ENCODE results near the gene F12. TPM values are rescaled to one million over a fixed set of nuclear protein-coding genes. Genes with fewer than 3 reads are reported as not detected.

F12 gene
- total RNA-seq, 4 donors from 2014 or later = 2.6 to 20.1 (median 5.6) TPM

DNA sequence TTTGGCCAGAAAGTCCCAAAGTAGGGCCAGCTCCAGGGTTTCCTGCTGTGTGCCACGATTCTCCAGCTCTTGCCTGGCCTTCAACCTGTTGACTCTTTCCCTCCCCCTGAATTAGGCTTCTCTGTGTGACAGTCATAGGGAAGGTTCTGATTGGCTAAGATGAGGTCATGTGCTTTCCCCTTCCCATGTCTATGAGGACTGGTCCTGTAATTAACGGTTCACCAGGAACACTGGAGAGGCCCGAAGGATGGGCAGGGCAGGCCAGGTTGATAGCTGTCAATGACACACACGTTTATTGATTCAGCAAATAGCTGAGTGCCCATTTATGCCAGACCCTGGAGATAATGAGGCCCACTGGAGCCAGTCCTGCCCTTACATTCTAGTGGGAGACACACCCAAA, 28.3 kb upstream of the F12 start:
- WGBS, 2 donors (ENCODE audit: low coverage in 1 of 2) = 58% methylated on average over 4 of the region's 4 CpGs; no CpG with 5 or more reads in 1 of the 2 donors
- in situ Hi-C loops (cut with MboI; ENCODE audit: low pct_ligation_motif_present in 1 of 4, low pct_unique_long_range_greater_than_20kb in 1 of 4, low sequenced_read_pairs in 3 of 4) = no loop called here
- Histone ChIP-seq H3K36me3 (peaks cover 0 to 49% (median 27%) of the 10 kb centered on the region in 4 donors), H3K4me3 (no peak overlapping the region), H3K4me1 (peaks cover 0 to 5% (median 2%) of the 10 kb centered on the region in 4 donors), H3K27ac (no peak overlapping the region), H3K27me3 (no peaks in the 10 kb centered on the region), H3K9me3 (no peaks in the 10 kb centered on the region)
- no peak for DNase-seq
- TF ChIP-seq POLR2A (IDR thresholded peaks at IDR 0.05) = no peak
- TF ChIP-seq, protein P1, sequence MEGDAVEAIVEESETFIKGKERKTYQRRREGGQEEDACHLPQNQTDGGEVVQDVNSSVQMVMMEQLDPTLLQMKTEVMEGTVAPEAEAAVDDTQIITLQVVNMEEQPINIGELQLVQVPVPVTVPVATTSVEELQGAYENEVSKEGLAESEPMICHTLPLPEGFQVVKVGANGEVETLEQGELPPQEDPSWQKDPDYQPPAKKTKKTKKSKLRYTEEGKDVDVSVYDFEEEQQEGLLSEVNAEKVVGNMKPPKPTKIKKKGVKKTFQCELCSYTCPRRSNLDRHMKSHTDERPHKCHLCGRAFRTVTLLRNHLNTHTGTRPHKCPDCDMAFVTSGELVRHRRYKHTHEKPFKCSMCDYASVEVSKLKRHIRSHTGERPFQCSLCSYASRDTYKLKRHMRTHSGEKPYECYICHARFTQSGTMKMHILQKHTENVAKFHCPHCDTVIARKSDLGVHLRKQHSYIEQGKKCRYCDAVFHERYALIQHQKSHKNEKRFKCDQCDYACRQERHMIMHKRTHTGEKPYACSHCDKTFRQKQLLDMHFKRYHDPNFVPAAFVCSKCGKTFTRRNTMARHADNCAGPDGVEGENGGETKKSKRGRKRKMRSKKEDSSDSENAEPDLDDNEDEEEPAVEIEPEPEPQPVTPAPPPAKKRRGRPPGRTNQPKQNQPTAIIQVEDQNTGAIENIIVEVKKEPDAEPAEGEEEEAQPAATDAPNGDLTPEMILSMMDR (IDR thresholded peaks at IDR 0.05) = no peak
- no peak for TF ChIP-seq POLR2AphosphoS5 (IDR thresholded peaks at IDR 0.05)
- no peak for TF ChIP-seq EP300 (IDR thresholded peaks at IDR 0.05; ENCODE audit: low read depth)
- intact Hi-C loops (cut with DNase I; ENCODE audit: low total_unique reads) = no loop called here

DNA sequence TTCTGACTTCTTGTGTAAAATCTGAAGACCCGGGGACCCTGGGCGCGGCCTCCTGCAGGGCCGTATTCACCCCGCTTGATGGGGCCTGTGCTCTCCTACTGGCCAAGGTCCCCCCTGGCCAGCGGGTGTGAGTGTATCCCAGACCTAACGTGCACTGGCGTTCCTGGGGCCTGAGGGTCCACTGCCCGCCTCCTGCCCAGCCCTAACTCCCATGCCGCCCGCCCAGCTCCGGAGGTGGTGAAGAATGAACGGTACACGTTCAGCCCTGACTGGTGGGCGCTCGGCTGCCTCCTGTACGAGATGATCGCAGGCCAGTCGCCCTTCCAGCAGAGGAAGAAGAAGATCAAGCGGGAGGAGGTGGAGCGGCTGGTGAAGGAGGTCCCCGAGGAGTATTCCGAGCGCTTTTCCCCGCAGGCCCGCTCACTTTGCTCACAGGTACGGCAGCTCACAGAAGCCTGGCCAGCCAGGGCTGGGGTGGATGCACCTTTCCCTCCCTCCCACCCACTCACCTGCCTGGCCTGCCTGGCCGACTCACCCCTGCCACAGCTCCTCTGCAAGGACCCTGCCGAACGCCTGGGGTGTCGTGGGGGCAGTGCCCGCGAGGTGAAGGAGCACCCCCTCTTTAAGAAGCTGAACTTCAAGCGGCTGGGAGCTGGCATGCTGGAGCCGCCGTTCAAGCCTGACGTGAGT, 26.6 kb upstream of the F12 start:
- Histone ChIP-seq H3K27me3 (no peaks in the 10 kb centered on the region), H3K4me1 (peaks cover 6 to 8% (median 7%) of the 10 kb centered on the region in 4 donors), H3K9me3 (no peaks in the 10 kb centered on the region), H3K36me3 (peaks cover 0 to 46% (median 27%) of the 10 kb centered on the region in 4 donors), H3K4me3 (no peak overlapping the region), H3K27ac (no peak overlapping the region)
- in situ Hi-C loops (cut with MboI; ENCODE audit: low pct_ligation_motif_present in 1 of 4, low pct_unique_long_range_greater_than_20kb in 1 of 4, low sequenced_read_pairs in 3 of 4) (no loop called here), intact Hi-C loops (cut with DNase I; ENCODE audit: low total_unique reads) (no loop called here)
- no peak for DNase-seq
- 95% methylated on average over 37 of the region's 37 CpGs; no CpG with 5 or more reads in 1 of the 2 donors for WGBS, 2 donors (ENCODE audit: low coverage in 1 of 2)
- no peak for TF ChIP-seq EP300 (IDR thresholded peaks at IDR 0.05; ENCODE audit: low read depth)
- TF ChIP-seq POLR2A (IDR thresholded peaks at IDR 0.05) = no peak

DNA sequence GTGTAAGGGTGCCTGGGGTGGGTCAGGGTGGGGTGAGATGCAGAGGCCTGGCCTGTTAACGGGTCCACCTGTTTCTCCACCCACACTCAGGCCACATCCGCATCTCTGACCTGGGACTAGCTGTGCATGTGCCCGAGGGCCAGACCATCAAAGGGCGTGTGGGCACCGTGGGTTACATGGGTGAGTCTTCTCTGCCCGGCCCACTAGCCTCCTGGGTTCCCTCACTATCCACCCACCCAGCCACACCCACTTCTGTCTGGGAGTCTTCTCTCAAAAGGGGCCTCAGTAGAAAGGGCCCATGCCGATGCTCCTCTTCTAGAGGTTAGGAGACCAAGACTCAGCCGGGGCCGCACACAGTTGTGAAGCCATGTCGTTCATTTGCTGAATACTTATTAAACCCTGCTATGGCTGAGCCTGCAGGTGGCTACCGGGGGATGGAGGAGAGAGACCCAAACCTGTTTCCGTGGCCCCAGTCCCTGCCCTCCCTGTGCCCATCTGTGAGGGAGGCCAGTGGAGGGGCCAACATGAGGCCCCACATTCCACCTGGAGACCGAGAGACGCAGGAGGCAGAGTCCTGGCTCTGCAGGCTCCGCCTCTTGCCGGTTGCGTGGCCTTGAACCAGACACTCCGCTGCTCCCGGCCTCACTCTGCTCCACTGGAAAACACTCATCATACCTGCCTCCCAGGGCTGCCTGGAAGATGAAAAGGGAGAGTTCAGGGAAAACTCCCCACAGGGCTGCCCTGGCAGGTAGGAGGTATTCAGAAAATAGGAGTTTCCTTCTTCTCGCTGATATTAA, 25.8 kb upstream of the F12 start:
- no peak overlapping the region for H3K27ac ChIP-seq
- H3K9me3 ChIP-seq = no peaks in the 10 kb centered on the region
- DNase-seq = no peak
- 91 to 100% methylated on average over 1 to 19 of the region's 20 CpGs for WGBS, 2 donors (ENCODE audit: low coverage in 1 of 2)
- intact Hi-C loops (cut with DNase I; ENCODE audit: low total_unique reads) (no loop called here), in situ Hi-C loops (cut with MboI; ENCODE audit: low pct_ligation_motif_present in 1 of 4, low pct_unique_long_range_greater_than_20kb in 1 of 4, low sequenced_read_pairs in 3 of 4) (no loop called here)
- peaks cover 13 to 15% (median 14%) of the 10 kb centered on the region in 4 donors for H3K4me1 ChIP-seq
- no peak overlapping the region for H3K4me3 ChIP-seq
- TF ChIP-seq POLR2A (IDR thresholded peaks at IDR 0.05) = no peak
- TF ChIP-seq EP300 (IDR thresholded peaks at IDR 0.05; ENCODE audit: low read depth) = no peak
- no peak for TF ChIP-seq POLR2AphosphoS5 (IDR thresholded peaks at IDR 0.05)
- TF ChIP-seq, protein P1 (IDR thresholded peaks at IDR 0.05) = no peak
- H3K27me3 ChIP-seq = no peaks in the 10 kb centered on the region
- H3K36me3 ChIP-seq = peaks cover 0 to 41% (median 25%) of the 10 kb centered on the region in 4 donors

DNA sequence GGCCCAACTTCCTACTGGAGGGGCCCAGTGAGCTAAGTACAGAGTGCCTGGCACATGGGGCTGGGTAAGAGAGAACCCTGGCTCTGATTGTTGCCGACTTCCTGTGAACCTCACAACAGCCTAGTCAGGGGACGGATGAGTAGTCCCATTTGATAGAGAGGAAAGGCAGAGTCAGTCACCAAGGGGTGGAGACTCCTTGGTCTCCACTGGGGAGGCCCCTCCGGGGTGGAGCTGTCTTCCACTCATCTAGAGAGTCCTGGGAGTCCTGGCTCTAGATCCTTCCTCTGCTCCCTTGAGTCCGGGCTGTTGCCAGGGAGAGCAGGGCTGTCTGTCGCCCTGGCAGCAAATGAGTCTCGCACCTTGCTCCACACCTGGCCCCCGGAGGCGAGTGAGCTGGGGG, 25.1 kb upstream of the F12 start:
- peaks cover 0 to 41% (median 25%) of the 10 kb centered on the region in 4 donors for H3K36me3 ChIP-seq
- in situ Hi-C loops (cut with MboI; ENCODE audit: low pct_ligation_motif_present in 1 of 4, low pct_unique_long_range_greater_than_20kb in 1 of 4, low sequenced_read_pairs in 3 of 4) = no loop called here
- WGBS, 2 donors (ENCODE audit: low coverage in 1 of 2) = 95% methylated on average over 7 of the region's 8 CpGs; no CpG with 5 or more reads in 1 of the 2 donors

More for the DNA sequence above, 25.1 kb upstream of the F12 start:
- Histone ChIP-seq H3K4me1 (peaks cover 13 to 20% (median 17%) of the 10 kb centered on the region in 4 donors), H3K4me3 (no peak overlapping the region), H3K27me3 (no peaks in the 10 kb centered on the region), H3K9me3 (no peaks in the 10 kb centered on the region), H3K27ac (no peak overlapping the region)
- DNase-seq = no peak
- intact Hi-C loops (cut with DNase I; ENCODE audit: low total_unique reads) = no loop called here
- no peak for TF ChIP-seq POLR2AphosphoS5 (IDR thresholded peaks at IDR 0.05)
- no peak for TF ChIP-seq EP300 (IDR thresholded peaks at IDR 0.05; ENCODE audit: low read depth)
- TF ChIP-seq, protein P1 (IDR thresholded peaks at IDR 0.05) = no peak
- TF ChIP-seq POLR2A (IDR thresholded peaks at IDR 0.05) = no peak

All from transverse colon (tissue), 4 donors.